NCI-H2107 (cell line): ENCODE measurements around the gene H2BK1.

Experiments
- DNase-seq: peaks from one replicate; lab custom pipeline; 2025; lab: John Stamatoyannopoulos, UW

The H2BK1 gene

DNA sequence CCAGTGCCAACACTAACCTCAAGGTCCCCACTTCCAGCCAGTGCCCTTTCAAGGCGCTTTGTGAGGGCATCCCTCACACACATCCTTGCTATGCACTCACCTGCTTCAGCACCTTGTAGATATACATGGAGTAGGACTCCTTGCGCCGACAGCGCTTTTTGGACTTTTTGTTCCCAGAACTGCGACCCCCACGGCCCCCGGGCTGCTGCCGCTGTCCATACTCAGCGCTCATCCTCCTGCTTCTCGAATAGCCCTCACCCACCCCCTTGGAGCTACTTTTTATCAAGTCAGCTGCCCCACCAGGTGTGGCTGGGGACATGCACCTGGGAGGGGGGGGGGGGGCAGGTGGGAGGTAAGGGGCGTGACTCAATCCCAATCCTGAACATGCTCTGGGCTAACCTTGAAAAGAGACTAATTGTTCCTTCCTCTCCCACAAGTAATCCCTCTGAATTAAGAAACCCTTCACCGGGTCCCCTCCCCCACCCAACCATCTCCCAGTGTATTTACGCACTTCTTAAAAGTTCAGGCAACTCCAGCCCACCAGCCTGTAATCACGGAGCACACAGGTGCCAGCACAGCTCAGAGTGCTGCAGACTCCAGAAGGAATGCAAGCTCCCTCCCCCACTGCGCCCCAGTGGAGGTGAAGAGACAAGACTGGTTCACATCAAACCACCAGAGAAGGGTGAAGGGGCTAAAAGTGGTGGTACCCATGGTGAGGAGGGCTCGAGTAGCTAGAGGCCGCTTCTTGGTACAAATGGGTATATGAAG lies at the start of gene H2BK1:
Gene H2BK1 (minus strand): TSS at position 402 of the 768 bp plus-strand sequence. CDS start 170 bp downstream, at position 232.
- DNase-seq = no peak

DNA sequence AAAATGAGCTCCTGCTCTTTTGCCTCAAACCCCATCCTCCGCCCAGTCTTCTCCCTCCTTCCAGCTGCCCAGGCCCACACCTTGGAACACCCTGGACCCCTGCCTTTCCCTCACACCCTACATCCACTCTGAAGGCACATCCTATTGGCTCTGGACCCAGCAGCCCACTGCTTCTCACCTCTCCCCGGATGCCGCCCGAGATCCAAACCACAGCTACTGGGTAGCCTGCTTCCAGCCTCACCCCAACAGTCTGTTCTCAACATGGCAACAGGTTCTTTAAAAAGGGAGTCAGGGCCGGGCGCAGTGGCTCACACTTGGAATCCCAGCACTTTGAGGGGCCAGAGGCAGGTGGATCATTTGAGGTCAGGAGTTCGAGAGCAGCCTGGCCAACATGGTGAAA lies 47.7 kb upstream of the H2BK1 start:
- DNase-seq = no peak

DNA sequence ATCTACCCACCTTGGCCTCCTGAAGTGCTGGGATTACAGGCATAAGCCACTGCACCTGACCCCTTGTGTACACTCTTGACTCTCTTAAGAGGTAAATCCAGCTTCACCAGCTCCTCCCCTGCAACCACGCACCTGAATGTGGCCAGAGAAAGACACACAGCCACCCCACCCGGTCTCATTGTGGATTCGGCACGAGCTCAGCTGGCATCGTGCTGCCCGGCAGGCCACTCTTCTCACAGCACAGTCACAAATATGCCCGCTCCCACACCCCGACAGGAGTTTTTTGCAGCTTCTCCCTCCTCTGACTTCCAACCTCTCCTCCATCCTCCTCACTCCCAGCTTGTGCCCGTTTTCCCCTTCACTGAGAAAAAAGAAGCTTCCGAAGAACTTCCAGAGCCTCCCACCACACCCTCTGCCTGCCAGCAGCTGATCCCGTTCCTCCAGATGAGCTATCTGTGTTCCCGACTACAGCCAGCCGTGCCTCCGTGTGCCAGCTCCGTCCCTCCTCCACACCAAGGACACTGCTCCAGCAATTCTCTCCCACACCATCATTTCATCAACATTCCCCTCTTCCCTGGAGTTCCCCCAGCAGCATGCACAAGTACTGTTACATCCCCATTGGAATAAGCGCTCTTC lies 46.2 kb upstream of the H2BK1 start:
- no peak for DNase-seq

GRCh38 chr7:151255390-151255789 lies 45.1 kb upstream of the H2BK1 start:
- DNase-seq = no peak

- DNase-seq = no peak
These were observed 44.6 kb upstream of the H2BK1 start for GRCh38 chr7:151254851-151255250.

DNA sequence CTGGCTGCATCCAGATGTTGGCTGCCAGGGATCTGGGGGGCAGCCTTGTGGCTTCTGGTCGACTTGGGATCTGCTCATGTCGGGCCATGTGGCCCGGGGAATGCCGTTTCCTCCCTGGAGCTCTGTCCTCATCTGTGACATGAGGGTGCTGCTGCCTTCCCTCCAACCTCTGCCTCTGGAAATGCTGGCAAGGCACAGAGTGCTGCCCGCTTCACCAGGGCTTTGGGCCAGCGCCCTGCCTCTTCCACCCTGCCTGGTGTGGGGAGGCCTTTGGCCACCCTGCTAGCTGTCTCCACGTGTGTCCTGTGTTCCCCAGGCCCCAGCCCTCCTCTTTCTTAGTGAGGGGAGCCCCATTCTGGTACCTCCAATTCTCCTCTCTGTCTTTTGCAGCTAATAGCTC lies 44.0 kb upstream of the H2BK1 start:
- no peak for DNase-seq

DNA sequence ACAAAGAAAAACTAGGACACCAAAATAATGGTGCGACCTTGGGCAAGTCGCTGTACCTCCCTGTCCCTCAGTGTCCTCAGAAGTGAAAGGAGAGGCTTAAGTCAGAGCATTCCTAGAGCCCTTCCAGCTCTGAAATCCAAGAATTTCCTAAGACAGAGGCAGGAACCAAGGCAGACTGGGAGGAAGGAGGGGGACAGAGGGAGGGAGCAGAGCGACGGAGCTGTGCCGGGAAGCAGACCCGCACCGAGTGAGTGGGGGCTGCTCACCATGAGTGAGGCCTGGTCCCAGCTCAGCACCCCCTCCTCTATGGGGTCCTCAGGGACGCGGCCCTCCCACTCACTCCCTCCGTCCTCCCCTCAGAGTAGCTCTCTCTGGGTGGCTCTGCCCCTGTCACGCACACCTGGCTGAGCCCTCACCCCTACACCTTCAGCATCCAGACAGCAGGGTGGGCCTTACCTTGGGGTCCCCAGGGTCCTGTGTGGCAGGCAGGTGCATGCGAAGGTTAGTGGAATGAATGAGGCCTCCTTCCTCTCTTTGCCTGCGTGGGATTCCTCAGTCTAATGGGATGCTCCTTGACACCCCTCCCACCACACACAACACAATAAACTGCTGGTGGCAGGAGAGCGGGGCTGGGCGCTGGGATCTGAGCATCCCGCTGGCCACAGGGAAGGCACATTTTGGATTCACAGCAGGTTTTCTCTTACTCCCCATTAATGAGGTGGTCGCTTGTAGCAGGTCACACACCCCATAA lies 42.8 kb upstream of the H2BK1 start:
- no peak for DNase-seq

DNA sequence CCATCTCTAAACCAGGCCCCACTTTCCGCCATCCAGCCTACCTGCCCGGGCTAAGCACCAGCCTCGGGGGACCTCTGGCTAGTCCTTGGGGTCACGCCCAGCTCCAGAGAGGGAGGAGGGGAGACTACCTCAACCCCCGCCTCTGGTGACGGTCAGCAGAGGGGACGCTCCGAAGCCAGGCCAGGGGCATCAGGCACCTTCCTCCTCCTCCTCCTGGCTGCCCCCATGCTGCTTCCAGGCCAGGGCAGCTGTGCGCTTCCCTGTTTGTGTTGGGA lies 42.2 kb upstream of the H2BK1 start:
- DNase-seq = no peak

GRCh38 chr7:151251689-151252560 lies 41.6 kb upstream of the H2BK1 start:
- peak; percentile 66 for DNase-seq

DNA sequence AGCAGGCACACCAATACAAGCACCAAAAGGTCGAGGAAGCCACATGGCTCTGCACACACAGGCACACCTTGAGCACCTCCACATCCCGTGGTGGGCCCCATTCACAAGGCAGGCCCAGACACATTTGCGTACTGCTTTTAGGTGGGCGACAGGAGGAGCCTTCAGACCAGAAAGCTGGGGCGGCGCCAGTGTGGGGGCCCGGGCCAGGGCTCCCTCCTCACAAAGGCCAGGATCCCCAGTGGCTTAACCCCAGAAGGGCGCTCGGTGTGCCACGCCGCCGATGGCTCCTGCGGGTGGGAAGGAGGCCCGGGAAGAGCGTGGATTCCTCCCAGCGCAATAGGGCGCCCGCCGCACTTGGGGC lies 41.0 kb upstream of the H2BK1 start:
- no peak for DNase-seq

- DNase-seq = no peak
These were observed 40.2 kb upstream of the H2BK1 start for GRCh38 chr7:151250181-151251132.

DNA sequence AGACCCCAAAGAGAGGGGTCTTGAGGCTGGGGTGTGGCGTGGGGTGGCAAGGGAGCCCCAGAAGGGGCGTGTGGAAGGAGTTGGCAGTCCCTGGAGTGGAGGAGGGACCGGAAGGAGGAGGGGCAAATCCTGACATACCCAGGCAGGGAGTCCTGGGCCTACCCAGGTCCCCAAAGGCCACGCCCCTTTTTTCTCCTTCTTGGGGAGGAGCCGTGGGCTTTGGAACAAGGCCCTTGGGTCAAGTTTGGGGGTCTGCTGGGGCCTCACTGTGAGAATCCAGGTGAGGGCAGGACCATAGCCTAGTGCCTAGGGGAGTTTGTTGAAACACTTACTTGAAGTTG lies 39.4 kb upstream of the H2BK1 start:
- DNase-seq = no peak

DNA sequence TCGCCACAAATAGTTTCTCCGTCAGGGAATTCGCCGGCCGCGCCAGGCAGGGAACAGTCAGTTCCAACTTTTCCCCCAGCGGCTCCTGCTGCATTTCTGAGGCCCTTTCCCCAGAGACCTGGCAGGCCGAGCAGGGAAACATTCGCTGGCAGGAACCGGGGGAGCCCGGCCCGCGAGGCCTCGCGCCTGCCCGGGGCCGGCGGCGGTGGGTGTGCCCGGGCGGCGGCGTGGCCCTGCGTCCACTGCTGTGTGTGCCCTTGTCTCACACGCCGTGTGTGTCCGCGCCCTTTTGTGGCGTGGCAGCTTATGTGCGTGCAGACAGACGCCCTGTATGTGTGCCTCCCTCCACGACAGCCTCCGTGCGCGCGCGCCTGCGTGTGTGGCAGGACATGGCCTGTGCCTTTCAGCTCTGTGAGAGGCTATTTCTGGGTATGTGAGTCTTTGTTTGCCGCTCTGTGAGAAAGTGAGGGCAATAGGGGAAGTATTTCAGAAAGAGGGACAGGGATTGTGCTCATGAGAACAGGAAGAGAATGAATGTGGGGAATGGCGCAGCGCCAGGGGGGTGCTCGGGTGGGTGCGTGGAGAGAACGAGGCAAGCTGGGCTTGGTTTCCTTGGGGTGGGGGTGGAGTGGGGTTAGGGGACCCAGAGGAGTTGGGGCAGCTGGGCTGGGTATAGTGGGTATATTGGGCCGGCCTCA lies 38.9 kb upstream of the H2BK1 start:
- DNase-seq = no peak

DNA sequence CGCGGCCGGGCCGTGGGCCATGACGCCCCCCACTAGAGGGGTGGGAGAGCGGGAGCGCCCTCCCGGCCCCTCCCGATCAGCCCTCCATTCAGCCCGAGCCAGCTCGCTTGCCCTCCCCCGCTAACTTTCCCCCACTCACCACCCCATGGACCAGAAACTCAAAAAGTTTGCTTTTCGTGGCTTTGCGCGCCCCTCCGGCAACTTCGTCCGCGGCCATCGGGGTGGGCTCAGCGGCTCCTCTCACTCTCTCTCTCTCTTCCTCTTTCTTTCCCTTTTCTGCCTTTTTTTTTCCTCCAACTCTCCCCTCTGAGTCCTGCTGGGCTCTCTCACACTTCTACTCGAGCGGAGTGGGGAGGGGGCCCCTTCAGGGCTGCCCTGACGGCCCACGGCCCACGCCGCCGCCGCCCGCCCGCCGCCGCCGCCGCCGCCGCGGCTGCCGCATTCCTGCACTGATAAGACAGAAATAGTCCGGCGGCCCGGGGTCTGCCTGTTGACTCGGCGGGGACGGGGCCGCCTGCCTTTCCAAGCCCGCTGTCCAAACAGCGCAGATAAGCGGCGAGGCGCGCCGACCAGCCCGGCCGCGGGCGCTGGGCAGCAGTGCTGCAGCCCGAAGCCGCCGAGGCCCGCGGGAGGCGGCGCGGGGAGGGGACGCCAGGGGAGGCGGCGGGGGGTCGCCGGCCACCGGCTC lies 38.2 kb upstream of the H2BK1 start, which contains the start of gene SMARCD3:
Gene SMARCD3 (minus strand): TSS at position 349 of the 688 bp plus-strand sequence. CDS start 132 bp downstream, at position 217.
- no peak for DNase-seq

DNA sequence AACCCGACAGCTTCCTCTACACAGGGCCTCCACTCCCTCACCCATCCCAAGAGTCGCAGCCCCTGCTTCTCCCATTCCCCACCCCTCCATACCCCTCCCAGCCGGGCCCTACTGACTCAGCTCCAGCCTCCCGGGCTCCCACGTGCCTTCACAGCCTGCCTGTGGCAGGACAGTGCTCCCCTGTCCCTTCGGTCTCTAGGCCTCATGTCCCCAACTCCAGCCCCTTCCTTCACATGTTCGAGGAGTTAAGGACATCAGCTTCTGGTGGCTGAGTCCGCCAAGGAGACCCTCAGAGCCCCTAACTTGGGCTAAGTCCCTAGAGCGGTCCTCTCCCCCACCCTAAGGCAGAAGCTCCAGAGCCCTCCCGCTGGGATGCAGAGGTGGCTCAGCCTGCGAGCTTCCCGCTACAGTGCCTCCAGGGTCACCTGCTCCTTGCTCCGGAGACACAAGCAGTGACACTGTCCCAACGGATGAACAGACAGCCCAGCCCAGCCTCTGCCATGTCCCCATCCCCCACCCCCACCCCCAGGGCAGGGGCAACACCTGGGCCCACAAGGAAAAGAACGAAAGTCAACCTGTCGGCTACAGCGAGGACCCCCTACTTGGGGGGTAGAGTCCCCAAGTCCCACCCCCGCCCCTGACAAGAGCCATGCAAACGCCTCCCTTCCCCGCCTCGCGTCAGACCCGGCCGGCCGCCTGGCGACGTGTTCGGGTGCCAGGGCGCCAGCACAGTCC lies 37.5 kb upstream of the H2BK1 start:
- DNase-seq = no peak

DNA sequence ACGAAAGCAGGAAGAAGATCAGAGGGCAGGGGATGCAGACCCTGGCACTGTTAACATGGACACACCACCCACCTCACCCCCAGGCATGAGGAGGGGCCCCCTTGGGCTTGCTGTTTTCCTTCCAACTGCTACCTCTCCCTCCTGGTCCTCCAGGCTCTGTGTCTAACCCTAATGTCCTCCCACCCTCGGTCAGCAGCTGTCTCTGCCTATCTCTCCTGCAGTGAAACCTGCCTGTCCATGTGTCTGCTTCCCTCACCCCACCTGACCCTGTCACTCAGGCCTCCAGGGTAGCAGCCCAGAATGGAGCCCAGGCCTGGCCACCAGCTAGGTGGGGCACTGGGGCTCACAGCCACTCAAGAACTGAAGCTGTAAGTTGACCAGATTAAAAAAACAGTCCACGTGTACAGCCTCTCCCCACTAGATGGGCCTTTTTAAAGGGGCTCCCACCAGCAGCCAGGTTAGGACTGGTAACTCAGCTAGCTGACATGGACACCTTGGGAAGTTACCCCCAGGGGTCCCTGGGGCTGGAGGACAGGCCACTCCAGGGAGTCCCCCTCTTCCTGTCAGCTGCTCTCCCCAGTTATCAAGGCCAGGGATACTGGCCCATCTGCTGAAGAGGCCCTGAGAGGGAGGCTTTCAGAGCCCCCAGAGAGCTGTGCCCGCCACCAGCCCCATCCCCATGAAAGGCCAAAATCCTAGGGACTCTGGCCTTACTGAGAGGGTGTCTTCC lies 36.7 kb upstream of the H2BK1 start:
- no peak for DNase-seq

DNA sequence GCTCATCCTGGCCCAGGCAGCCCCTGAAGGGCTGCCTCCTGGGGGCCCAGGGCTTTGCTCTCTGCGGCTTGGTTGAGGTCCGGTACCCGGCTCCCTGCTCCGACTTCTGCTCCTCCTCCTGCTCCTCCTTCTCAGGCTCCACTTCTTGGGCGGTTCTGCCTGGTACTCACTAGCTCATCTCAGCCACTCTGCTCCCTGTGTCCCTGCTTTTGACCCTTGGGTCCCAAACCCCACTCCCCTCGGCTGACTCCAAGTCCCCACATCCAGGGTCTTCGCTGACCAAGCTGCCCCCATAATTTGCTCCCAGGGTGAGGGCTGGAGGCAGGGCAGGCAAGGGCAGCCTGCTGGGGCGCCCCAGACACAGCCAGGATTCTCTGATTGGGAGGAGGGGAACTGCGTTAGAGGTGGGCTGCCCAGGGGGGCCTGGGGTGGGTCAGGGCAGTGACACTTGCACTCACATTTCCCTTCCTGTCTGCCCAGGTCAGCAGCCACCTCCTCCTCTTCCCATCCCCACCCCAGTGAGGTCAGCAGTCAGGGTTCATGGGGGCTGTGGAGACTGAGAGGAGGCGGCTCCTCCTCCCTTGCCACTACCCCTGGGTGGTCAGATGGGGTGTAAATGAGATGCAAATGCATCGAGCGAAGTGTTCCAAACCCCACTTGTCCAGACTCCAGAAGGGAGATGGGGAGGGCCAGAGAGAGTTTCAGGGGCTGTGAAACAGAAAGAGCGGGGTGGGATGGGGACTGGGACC lies 36.0 kb upstream of the H2BK1 start:
- DNase-seq = no peak
